Esophagus muscularis mucosa (tissue), 3 donors: ENCODE results near the gene KHDC1L.

Experiments
- CTCF ChIP-seq, 3 experiments: fragments of 200-600 bp in 2 of 3; fragments of 450-650 bp in 1 of 3; sonication (generic) in 2 of 3; IDR thresholded peaks; one replicate each; pipeline ENCODE4 v1.5.1; 2017 to 2019; ENCODE audit warnings: antibody characterized with exemption in 3 of 3, mild to moderate bottlenecking in 2 of 3, moderate library complexity in 1 of 3
- POLR2A ChIP-seq: fragments of 450-650 bp; IDR thresholded peaks from one replicate; pipeline ENCODE4 v1.6.1; 2017; ENCODE audit warnings: antibody characterized with exemption, moderate library complexity, mild to moderate bottlenecking, low read depth

GRCh38 chr6:73174646-73175045 lies 50.6 kb downstream of the KHDC1L start:
- TF ChIP-seq POLR2A = no peak
- no peak for TF ChIP-seq CTCF (IDR thresholded peaks at IDR 0.05)
